GM18868 (cell line): ENCODE results near the gene CAMK2D.
"Not testable (repeated sequence)": the region's sequence is repeated elsewhere in the genome, so short reads cannot be mapped to it uniquely, and the experiment has no call there.

Source experiments
- ATAC-seq: cut with Tn5 transposase; IDR thresholded peaks from one replicate; pipeline ENCODE4 v1.9.1; 2021; ENCODE audit warnings: mild to moderate bottlenecking, moderate library complexity; ENCODE audit not compliant: unreplicated experiment

The CAMK2D gene

GRCh38 chr4:113763923-113764322 is 2.4 kb upstream of the CAMK2D start:
- ATAC-seq, result not testable (repeated sequence)

GRCh38 chr4:113763029-113763285 is 1.4 kb upstream of the CAMK2D start:
- ATAC-seq, result no peak

- peak; percentile 65 for ATAC-seq
These were observed 869 bp upstream of the CAMK2D start for GRCh38 chr4:113762186-113763028.

GRCh38 chr4:113760795-113761619 is 531 bp downstream of the CAMK2D start:
- peak; percentile 18 for ATAC-seq

- ATAC-seq, result no peak
These were observed 1.3 kb downstream of the CAMK2D start for GRCh38 chr4:113760094-113760794.

- ATAC-seq, result no peak
These were observed 1.8 kb downstream of the CAMK2D start for GRCh38 chr4:113759696-113760093.

- ATAC-seq, result no peak
These were observed 3.2 kb downstream of the CAMK2D start for GRCh38 chr4:113758372-113758771.

- ATAC-seq, result no peak
These were observed 4.1 kb downstream of the CAMK2D start for GRCh38 chr4:113757486-113757885.

- peak; percentile 95 for ATAC-seq
These were observed 5.5 kb downstream of the CAMK2D start for GRCh38 chr4:113756005-113756410.

GRCh38 chr4:113750734-113751133 is 10.8 kb downstream of the CAMK2D start:
- no peak for ATAC-seq

GRCh38 chr4:113750296-113750695 is 11.2 kb downstream of the CAMK2D start:
- no peak for ATAC-seq

- ATAC-seq, result no peak
These were observed 12.4 kb downstream of the CAMK2D start for GRCh38 chr4:113749178-113749577.

- ATAC-seq, result no peak
These were observed 13.6 kb downstream of the CAMK2D start for GRCh38 chr4:113747949-113748348.

- no peak for ATAC-seq
These were observed 15.8 kb downstream of the CAMK2D start for GRCh38 chr4:113745711-113746110.

GRCh38 chr4:113744667-113745240 is 16.8 kb downstream of the CAMK2D start:
- no peak for ATAC-seq

- ATAC-seq, result no peak
These were observed 17.8 kb downstream of the CAMK2D start for GRCh38 chr4:113743690-113744089.

- no peak for ATAC-seq
These were observed 18.9 kb downstream of the CAMK2D start for GRCh38 chr4:113742643-113743042.

GRCh38 chr4:113741956-113742355 is 19.6 kb downstream of the CAMK2D start:
- no peak for ATAC-seq

- ATAC-seq, result no peak
These were observed 20.6 kb downstream of the CAMK2D start for GRCh38 chr4:113740857-113741379.

GRCh38 chr4:113739197-113739596 is 22.3 kb downstream of the CAMK2D start:
- no peak for ATAC-seq

- ATAC-seq, result no peak
These were observed 23.3 kb downstream of the CAMK2D start for GRCh38 chr4:113738251-113738650.
